ENCODE measurements around the gene MSI2.

Gene MSI2

GRCh38 chr17:57456622-57457021 lies 200.3 kb downstream of the MSI2 start:
- H3K4me3 ChIP-seq (ENCODE audit: low read length), result no peak overlapping the region
- no peak overlapping the region for H3K4me2 ChIP-seq (ENCODE audit: low read length)
- TF ChIP-seq CTCF (IDR thresholded peaks at IDR 0.05; ENCODE audit: low read depth, low read length, poor library complexity, severe bottlenecking) (no peak), EZH2phosphoT487 (IDR thresholded peaks at IDR 0.05; ENCODE audit: borderline replicate concordance, low read length) (no peak)
- H3F3A ChIP-seq (ENCODE audit: control insufficient read depth, insufficient read depth), result no peaks in the 10 kb centered on the region
- no peaks in the 10 kb centered on the region for H4K20me1 ChIP-seq (ENCODE audit: control insufficient read depth, insufficient read depth, low read depth, low read length)
- H3K27me3 ChIP-seq (ENCODE audit: control insufficient read depth, low read length), result no peaks in the 10 kb centered on the region
- peaks cover 6% of the 10 kb centered on the region; the same call in 1 of the 2 replicates for H3K36me3 ChIP-seq (ENCODE audit: control insufficient read depth, low read length)
- H3K4me1 ChIP-seq (ENCODE audit: control insufficient read depth, low read length), result peaks cover 16% of the 10 kb centered on the region
- no peaks in the 10 kb centered on the region for H3K9me2 ChIP-seq (replicated peaks; ENCODE audit: control insufficient read depth, low read length)
- no peak overlapping the region for H3K27ac ChIP-seq (ENCODE audit: low read depth, low read length)
- H3K9me3 ChIP-seq (ENCODE audit: control insufficient read depth, insufficient read depth, low read length), result no peaks in the 10 kb centered on the region
- H3K79me2 ChIP-seq (ENCODE audit: control insufficient read depth, low read length), result peaks cover 13% of the 10 kb centered on the region

GRCh38 chr17:57457188-57457587 lies 200.9 kb downstream of the MSI2 start:
- no peak for TF ChIP-seq CTCF (IDR thresholded peaks at IDR 0.05; ENCODE audit: low read depth, low read length, poor library complexity, severe bottlenecking)
- no peak for TF ChIP-seq EZH2phosphoT487 (IDR thresholded peaks at IDR 0.05; ENCODE audit: borderline replicate concordance, low read length)
- no peaks in the 10 kb centered on the region for H3K9me3 ChIP-seq (ENCODE audit: control insufficient read depth, insufficient read depth, low read length)

GRCh38 chr17:57458718-57459285 lies 202.5 kb downstream of the MSI2 start:
- Histone ChIP-seq H3F3A (ENCODE audit: control insufficient read depth, insufficient read depth) (no peaks in the 10 kb centered on the region), H3K36me3 (ENCODE audit: control insufficient read depth, low read length) (peaks cover 6% of the 10 kb centered on the region; the same call in 1 of the 2 replicates), H3K27ac (ENCODE audit: low read depth, low read length) (no peak overlapping the region), H3K27me3 (ENCODE audit: control insufficient read depth, low read length) (no peaks in the 10 kb centered on the region), H3K9me2 (replicated peaks; ENCODE audit: control insufficient read depth, low read length) (no peaks in the 10 kb centered on the region), H3K79me2 (ENCODE audit: control insufficient read depth, low read length) (peaks cover 30% of the 10 kb centered on the region), H3K9me3 (ENCODE audit: control insufficient read depth, insufficient read depth, low read length) (no peaks in the 10 kb centered on the region), H4K20me1 (ENCODE audit: control insufficient read depth, insufficient read depth, low read depth, low read length) (no peaks in the 10 kb centered on the region), H3K4me1 (ENCODE audit: control insufficient read depth, low read length) (peaks cover 38% of the 10 kb centered on the region), H3K4me2 (ENCODE audit: low read length) (no peak overlapping the region), H3K4me3 (ENCODE audit: low read length) (no peak overlapping the region)
- TF ChIP-seq CTCF (IDR thresholded peaks at IDR 0.05; ENCODE audit: low read depth, low read length, poor library complexity, severe bottlenecking) (no peak), EZH2phosphoT487 (IDR thresholded peaks at IDR 0.05; ENCODE audit: borderline replicate concordance, low read length) (no peak)

More at GRCh38 chr17:57457188-57457587, 200.9 kb downstream of the MSI2 start:
- Histone ChIP-seq H3K4me3 (ENCODE audit: low read length) (no peak overlapping the region), H3K27ac (ENCODE audit: low read depth, low read length) (no peak overlapping the region), H3K36me3 (ENCODE audit: control insufficient read depth, low read length) (peaks cover 6% of the 10 kb centered on the region; the same call in 1 of the 2 replicates), H3F3A (ENCODE audit: control insufficient read depth, insufficient read depth) (no peaks in the 10 kb centered on the region), H3K79me2 (ENCODE audit: control insufficient read depth, low read length) (peaks cover 18% of the 10 kb centered on the region), H3K4me1 (ENCODE audit: control insufficient read depth, low read length) (peaks cover 22% of the 10 kb centered on the region), H4K20me1 (ENCODE audit: control insufficient read depth, insufficient read depth, low read depth, low read length) (no peaks in the 10 kb centered on the region), H3K9me2 (replicated peaks; ENCODE audit: control insufficient read depth, low read length) (no peaks in the 10 kb centered on the region), H3K4me2 (ENCODE audit: low read length) (no peak overlapping the region), H3K27me3 (ENCODE audit: control insufficient read depth, low read length) (no peaks in the 10 kb centered on the region)

All from DOHH2 (cell line).